GM11168 (cell line): ENCODE results near the gene NTN5.
"Not testable (repeated sequence)": the region's sequence is repeated elsewhere in the genome, so short reads cannot be mapped to it uniquely, and the experiment has no call there.

Experiments
- in situ Hi-C: fragments of 300-500 bp; cut with MboI; formaldehyde crosslinking; loops from one replicate; pipeline ENCODE4 v1.12.0; 2022; ENCODE audit warnings: low sequenced_read_pairs; ENCODE audit not compliant: unreplicated experiment

NTN5 gene

DNA sequence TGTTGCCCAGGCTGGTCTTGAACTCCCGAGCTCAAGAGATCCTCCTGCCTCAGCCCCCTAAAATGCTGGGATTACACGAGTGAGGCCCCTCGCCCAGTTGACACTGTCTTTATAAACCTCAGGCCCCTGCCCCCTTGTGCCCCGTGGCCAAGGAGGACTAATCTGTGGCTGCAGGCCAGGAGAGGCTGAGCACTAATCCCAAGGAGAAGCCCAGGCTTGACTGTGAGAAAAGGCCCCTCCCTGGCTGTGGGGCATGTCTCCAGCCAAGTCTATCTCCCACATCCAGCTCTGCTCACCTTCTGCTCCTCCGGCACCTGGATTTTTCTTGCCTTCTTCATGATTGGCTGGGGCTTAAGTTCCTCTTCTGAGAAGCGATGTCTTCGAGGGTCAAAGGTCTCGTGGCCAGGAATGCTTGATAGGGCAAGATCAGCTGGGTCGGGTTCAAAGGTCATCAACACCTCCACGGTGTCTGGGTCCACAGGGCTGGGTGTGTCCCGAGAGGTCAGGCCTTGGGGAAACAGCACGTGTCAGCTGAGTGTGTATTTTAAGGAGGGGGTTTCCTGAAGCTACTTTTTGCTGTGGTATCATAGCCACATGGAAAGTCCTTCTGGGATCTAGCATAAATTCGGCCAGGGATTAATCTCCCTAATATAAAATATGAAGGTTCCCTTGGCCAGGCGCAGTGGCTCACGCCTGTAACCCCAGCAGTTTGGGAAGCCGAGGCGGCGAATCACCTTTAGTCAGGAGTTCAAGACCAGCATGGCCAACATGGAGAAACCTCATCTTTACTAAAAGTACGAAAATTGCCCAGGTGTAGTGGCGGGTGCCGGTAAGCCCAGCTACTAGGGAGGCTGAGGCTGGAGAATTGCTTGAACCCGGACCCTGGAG, 39.4 kb downstream of the NTN5 start:
- in situ Hi-C loops: no loop called here

DNA sequence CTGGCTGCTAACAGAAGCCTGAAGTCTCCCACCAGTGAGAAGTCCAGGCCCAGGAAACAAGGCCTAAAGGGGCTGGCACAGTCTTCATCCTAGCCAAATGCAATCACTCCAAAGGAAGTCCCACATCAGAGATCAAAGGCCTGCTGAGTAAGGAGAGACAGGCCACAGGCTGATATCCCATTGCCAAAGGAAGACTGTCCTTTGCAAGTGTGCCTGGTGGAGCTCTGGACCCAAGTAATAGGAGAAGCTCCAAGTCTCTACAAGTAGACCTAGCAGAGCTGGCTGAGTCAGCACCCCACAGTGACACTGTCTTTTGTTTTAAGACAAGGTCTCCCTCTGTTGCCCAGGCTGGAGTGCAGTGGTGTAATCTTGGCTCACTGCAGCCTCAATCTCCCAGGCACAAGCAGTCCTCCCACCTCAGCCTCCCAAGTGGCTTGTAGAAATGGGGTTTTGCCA, 40.1 kb downstream of the NTN5 start:
- in situ Hi-C loops: no loop called here

DNA sequence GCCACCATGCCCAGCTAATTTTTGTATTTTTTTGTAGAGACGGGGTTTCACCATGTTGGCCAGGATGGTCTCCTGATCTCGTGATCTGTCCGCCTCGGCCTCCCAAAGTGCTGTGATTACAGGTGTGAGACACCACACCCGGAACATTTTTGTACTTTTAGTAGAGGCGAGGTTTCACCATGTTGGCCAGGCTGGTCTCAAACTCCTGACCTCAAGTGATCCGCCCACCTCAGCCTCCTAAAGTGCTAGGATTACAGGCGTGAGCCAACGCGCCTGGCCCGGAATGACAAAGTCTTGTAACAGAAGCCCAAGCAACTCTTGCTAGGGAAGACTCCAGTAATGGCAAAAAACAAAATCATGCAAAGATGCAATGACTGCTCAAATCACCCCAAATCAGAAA, 40.5 kb downstream of the NTN5 start:
- in situ Hi-C loops: not testable (repeated sequence)

GRCh38 chr19:48631225-48631624, 41.6 kb downstream of the NTN5 start:
- in situ Hi-C loops: no loop called here

GRCh38 chr19:48630296-48631063, 42.3 kb downstream of the NTN5 start:
- in situ Hi-C loops: no loop called here

- in situ Hi-C loops: no loop called here
Observed at GRCh38 chr19:48629599-48630295, 43.1 kb downstream of the NTN5 start.

GRCh38 chr19:48629297-48629598, 43.6 kb downstream of the NTN5 start:
- in situ Hi-C loops: no loop called here

DNA sequence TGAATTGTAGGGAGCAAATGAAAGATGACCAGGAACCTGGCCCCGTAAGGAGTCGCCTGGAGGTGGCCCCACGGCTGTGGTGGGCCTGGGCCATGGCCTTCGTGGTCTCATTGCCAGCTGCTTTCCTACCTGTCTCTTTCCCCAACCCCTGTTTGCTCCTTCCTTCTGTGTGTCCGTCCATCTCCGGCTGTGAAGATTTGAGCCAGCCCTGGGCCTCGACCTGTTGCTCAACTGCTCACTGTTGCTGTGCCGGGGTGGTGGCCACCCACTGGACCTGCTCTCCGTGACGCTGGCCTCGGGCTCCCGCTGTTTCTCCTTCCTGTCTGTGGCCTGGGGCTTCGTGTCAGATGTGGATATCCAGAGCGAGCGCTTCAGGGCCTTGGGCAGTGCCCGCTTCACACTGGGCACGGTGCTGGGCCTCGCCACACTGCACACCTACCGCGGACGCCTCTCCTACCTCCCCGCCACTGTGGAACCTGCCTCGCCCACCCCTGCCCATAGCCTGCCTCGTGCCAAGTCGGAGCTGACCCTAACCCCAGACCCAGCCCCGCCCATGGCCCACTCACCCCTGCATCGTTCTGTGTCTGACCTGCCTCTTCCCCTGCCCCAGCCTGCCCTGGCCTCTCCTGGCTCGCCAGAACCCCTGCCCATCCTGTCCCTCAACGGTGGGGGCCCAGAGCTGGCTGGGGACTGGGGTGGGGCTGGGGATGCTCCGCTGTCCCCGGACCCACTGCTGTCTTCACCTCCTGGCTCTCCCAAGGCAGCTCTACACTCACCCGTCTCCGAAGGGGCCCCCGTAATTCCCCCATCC, 44.1 kb downstream of the NTN5 start:
- in situ Hi-C loops: no loop called here

GRCh38 chr19:48627865-48628314, 44.9 kb downstream of the NTN5 start:
- in situ Hi-C loops: no loop called here

DNA sequence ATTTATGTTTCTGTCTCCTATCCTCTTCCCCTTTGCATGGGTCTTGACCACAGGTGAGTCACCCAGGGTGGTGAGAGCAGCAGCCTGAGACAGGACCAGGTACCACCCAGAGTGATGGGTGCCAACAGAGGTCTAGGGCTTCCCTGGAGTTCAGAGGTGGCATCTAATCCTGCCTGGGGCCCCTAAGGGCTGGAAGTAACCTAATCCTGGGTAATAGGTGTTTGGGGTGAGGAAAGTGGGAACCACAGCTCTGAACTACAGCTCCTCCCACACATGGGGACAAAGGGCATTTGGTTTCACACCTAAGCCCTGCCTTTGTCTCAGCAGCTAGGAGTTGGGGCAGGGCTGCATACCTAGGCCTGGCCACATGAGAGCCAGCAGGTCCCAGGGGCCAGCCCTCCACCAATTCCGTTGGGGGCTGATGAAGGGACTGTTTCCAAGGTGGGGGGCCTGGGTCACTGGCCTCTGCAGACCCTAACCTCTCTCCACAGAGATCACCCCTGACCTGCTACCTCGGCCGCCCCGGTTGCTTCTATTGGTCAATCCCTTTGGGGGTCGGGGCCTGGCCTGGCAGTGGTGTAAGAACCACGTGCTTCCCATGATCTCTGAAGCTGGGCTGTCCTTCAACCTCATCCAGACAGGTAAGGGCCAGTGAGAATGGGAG, 45.5 kb downstream of the NTN5 start:
- in situ Hi-C loops: no loop called here

DNA sequence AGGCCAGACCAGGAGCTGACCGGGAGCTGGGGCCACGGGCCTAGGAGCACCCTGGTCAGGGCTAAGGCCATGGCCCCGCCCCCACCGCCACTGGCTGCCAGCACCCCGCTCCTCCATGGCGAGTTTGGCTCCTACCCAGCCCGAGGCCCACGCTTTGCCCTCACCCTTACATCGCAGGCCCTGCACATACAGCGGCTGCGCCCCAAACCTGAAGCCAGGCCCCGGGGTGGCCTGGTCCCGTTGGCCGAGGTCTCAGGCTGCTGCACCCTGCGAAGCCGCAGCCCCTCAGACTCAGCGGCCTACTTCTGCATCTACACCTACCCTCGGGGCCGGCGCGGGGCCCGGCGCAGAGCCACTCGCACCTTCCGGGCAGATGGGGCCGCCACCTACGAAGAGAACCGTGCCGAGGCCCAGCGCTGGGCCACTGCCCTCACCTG, 46.9 kb downstream of the NTN5 start:
- in situ Hi-C loops: no loop called here

DNA sequence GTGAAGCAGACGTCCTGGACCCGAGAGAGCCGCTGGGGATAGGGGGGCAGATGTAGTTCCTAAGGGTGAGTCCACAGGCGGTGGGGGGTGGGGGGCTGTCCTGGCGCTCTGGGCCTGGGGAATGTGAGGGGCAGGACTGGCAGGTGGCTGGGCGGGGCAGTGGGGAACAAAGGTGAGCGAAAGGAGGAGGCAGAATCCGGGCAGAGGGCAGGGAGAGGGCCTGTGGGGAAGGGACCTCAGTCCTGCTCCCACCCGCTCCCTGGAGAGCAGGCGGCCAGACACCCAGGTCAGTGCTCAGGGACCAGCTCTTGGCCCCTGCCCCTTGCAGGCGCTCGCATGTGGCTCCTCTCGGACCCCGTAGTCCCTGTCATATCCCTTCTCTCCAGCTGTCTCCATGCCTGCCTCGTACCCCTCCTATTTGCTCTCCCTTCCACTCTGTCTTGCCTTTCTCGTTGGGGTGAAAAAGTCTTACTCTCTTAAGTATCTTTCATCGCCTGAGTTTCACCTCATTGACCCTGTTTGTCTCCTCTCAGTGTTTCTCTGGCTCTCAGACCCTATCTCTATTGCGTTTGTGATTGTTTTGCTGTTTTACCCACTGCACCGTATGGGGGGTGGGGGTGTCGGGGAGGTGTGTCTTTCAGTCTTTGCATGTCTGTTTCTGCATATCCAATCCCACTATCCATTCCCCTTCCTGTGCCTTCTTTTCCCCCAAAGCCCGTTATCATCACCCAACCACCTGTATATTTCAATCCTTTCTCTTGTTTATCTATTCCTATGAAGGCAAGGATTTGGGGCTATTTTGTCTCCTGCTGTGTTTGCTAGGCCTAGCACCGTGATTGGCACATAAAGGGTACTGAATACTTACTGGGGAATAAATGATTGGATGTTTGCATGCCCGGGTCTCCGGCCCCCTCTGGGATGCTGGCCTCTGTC, 47.8 kb downstream of the NTN5 start:
- in situ Hi-C loops: no loop called here

GRCh38 chr19:48624067-48624594, 48.7 kb downstream of the NTN5 start:
- in situ Hi-C loops: no loop called here

- in situ Hi-C loops: no loop called here
Observed at GRCh38 chr19:48623556-48624066, 49.2 kb downstream of the NTN5 start.

DNA sequence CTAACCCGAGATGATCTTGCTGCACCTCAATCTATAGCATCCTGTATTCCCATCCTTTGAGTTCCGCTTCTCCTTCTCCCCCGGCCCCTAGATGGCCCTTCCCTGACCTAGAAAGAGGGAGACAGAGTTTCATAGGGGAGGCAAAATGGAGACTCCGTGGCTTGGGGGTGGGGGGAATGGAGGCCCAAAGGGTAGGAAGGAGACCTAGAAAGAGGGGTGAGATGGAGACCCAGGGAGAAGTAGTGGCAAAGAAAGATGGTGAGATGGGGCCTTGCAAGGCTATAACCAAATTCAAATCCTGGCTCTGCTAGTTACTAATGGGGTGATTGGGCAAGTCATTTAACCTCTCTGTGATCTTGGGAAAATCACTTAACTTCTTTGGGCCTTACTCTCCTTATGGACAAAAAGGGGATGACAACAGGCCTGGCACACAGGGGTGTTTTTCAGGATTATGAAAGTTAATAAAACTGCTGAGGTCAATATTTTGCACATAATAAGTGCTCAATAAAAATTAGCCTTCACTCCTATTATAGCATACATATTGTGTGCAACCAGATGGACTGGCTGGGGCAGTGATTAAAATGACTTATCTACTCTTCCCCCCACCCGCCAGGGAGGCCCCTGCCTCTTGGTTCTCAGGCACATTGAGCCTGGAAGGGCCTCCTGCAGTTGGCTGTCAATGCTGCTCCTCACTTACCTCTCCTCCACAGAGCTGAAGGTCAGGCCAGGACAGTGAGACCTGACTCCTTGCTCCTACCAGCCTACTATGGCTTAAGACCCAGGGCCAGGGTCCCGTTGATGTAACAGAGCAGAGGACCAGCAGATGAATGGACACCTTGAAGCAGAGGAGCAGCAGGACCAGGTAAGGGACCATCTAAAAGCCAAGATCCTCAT, 52.9 kb downstream of the NTN5 start:
- in situ Hi-C loops: no loop called here

GRCh38 chr19:48618916-48619691, 53.7 kb downstream of the NTN5 start, which contains the start of the genes RPL18 and SPHK2:
Gene RPL18, minus strand, starts transcription at chr19:48619178. Its CDS starts 35 bp downstream, at chr19:48619143.
Gene SPHK2, plus strand, starts transcription at chr19:48619506. Its CDS starts 1,009 bp downstream, at chr19:48620515.
- in situ Hi-C loops: no loop called here
